ENCODE data around the gene L3MBTL2. TPM values are rescaled to one million over a fixed set of nuclear protein-coding genes. Genes with fewer than 3 reads are reported as not detected.
A peak's percentile ranks its signal among the peaks of the same experiment; 100 is the strongest.

Gene L3MBTL2
- total and polyA plus RNA-seq, 7 donors: 7.2 to 15.8 (median 11.4) TPM

DNA sequence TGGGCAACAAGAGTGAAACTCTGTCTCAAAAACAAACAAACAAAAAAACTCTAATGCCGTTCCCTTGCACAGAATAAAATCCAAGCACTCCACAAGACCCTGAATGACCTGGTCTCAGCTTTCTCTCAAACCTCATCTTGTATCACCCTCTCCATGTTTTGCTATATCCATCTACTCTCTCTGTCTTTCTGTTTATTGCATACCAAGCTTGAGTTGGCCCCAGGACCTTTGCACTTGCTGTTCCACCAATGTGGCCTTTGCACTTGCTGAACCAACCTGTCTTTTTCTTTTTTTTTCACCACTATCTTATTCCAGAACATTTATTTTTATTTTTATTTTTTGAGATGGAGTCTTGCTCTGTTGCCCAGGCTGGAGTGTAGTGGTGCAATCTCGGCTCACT is 2.0 kb upstream of the L3MBTL2 start:
- Histone ChIP-seq H3K9me3 (no peaks in the 10 kb centered on the region), H3K36me3 (ENCODE audit: insufficient read depth in 1 of 2, low read depth in 1 of 2) (no peaks in the 10 kb centered on the region), H3K27me3 (ENCODE audit: insufficient read depth in 3 of 3, low read length in 2 of 3) (no peaks in the 10 kb centered on the region), H3K4me3 (no peak overlapping the region), H3K4me1 (peaks cover 13% of the 10 kb centered on the region), H3K27ac (no peak overlapping the region)
- WGBS, 3 donors: 85 to 98% (median 88%) methylated on average over 2 of the region's 2 CpGs
- intact Hi-C loops (cut with DNase I): no loop called here
- no peak for DNase-seq
- ATAC-seq: no peak
- no peak for TF ChIP-seq CTCF (IDR thresholded peaks at IDR 0.05)

DNA sequence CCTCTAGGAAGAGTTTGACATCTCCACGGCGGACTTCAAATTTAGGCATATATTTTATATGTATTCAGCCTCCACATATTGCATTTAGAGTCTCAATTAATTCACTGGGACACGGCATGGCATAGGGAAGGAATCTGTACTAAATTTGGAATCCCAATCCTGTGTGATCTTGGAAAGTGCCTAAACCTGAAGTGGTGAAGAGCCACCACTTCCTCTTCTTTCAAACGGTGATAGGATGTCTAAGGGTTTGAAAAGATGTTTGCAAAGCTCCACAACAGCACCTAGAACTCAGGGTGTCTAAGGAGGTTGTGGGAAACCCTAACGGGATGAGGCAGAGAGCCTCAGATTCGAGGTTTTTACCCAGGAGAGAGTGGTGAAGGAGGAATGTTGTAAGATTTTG is 1.0 kb upstream of the L3MBTL2 start:
- H3K27me3 ChIP-seq (ENCODE audit: insufficient read depth in 3 of 3, low read length in 2 of 3): no peaks in the 10 kb centered on the region
- ATAC-seq (no peak), DNase-seq (no peak)
- intact Hi-C loops (cut with DNase I): no loop called here
- H3K4me3 ChIP-seq: no peak overlapping the region
- TF ChIP-seq CTCF (IDR thresholded peaks at IDR 0.05): no peak
- H3K9me3 ChIP-seq: no peaks in the 10 kb centered on the region
- WGBS, 3 donors: 60 to 63% (median 61%) methylated on average over 6 of the region's 6 CpGs
- H3K27ac ChIP-seq: no peak overlapping the region
- peaks cover 7% of the 10 kb centered on the region for H3K4me1 ChIP-seq
- H3K36me3 ChIP-seq (ENCODE audit: insufficient read depth in 1 of 2, low read depth in 1 of 2): peaks cover 0 to 4% of the 10 kb centered on the region in 2 donors

GRCh38 chr22:41206719-41207118 is 1.6 kb downstream of the L3MBTL2 start:
- Histone ChIP-seq H3K9me3 (no peaks in the 10 kb centered on the region), H3K4me1 (peaks cover 7% of the 10 kb centered on the region), H3K36me3 (ENCODE audit: insufficient read depth in 1 of 2, low read depth in 1 of 2) (peaks cover 0 to 28% of the 10 kb centered on the region in 2 donors), H3K4me3 (no peak overlapping the region), H3K27me3 (ENCODE audit: insufficient read depth in 3 of 3, low read length in 2 of 3) (no peaks in the 10 kb centered on the region), H3K27ac (no peak overlapping the region)
- no peak for TF ChIP-seq CTCF (IDR thresholded peaks at IDR 0.05)
- WGBS, 3 donors: 90 to 94% (median 92%) methylated on average over 9 of the region's 9 CpGs
- intact Hi-C loops (cut with DNase I): no loop called here
- DNase-seq (no peak), ATAC-seq (no peak)

GRCh38 chr22:41215409-41215808 is 10.3 kb downstream of the L3MBTL2 start:
- intact Hi-C loops (cut with DNase I): no loop called here
- 98% methylated on average over 10 of the region's 10 CpGs for WGBS, 3 donors
- Histone ChIP-seq H3K9me3 (no peaks in the 10 kb centered on the region), H3K4me1 (peaks cover 9% of the 10 kb centered on the region), H3K27me3 (ENCODE audit: insufficient read depth in 3 of 3, low read length in 2 of 3) (no peaks in the 10 kb centered on the region), H3K27ac (no peak overlapping the region), H3K4me3 (no peak overlapping the region), H3K36me3 (ENCODE audit: insufficient read depth in 1 of 2, low read depth in 1 of 2) (peaks cover 0 to 77% of the 10 kb centered on the region in 2 donors)
- ATAC-seq: no peak
- TF ChIP-seq CTCF (IDR thresholded peaks at IDR 0.05): no peak
- DNase-seq: no peak

- TF ChIP-seq CTCF (IDR thresholded peaks at IDR 0.05): no peak
- peaks cover 0 to 77% of the 10 kb centered on the region in 2 donors for H3K36me3 ChIP-seq (ENCODE audit: insufficient read depth in 1 of 2, low read depth in 1 of 2)
These were observed 10.8 kb downstream of the L3MBTL2 start for GRCh38 chr22:41215926-41216325.

More at GRCh38 chr22:41215926-41216325, 10.8 kb downstream of the L3MBTL2 start:
- ATAC-seq (no peak), DNase-seq (peak in 1 of 2 donors; percentile 58)
- H3K27ac ChIP-seq: no peak overlapping the region
- WGBS, 3 donors: 70 to 88% (median 79%) methylated on average over 7 of the region's 7 CpGs
- H3K4me1 ChIP-seq: peaks cover 9% of the 10 kb centered on the region
- H3K4me3 ChIP-seq: no peak overlapping the region
- no peaks in the 10 kb centered on the region for H3K27me3 ChIP-seq (ENCODE audit: insufficient read depth in 3 of 3, low read length in 2 of 3)
- no peaks in the 10 kb centered on the region for H3K9me3 ChIP-seq
- intact Hi-C loops (cut with DNase I): no loop called here

All from psoas muscle (tissue), 8 donors.